HG03342 (cell line): ENCODE results near the gene MARS2.
"Not testable (repeated sequence)": the region's sequence is repeated elsewhere in the genome, so short reads cannot be mapped to it uniquely, and the experiment has no call there.

ENCODE experiments used
- ATAC-seq: cut with Tn5 transposase; IDR thresholded peaks from one replicate; pipeline ENCODE4 v1.9.1; 2021; ENCODE audit warnings: mild to moderate bottlenecking, moderate library complexity; ENCODE audit not compliant: unreplicated experiment

Gene MARS2

GRCh38 chr2:197705121-197705911, at the start of gene MARS2:
Gene MARS2, plus strand, starts transcription at chr2:197705369. Its CDS starts 37 bp downstream, at chr2:197705406.
- ATAC-seq: peak; percentile 87

DNA sequence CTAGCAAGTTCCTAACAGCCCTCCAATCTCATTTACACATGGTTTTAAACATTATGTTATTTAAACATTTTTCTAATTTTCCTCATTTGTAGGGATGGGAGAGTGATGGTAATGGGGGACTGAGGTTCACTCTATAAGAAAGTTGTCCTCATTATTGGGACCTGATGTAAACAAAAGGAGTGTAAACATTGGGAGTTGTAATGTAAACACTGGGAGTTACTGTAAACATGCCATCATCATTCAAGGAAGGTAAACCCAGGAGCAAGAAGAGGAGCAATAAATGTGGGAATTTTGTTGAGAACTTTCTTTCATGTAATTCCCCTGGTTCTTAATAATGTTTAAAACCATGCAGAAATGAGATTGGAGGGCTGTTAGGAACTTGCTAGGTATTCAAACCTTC, 47.6 kb upstream of the MARS2 start:
- no peak for ATAC-seq

DNA sequence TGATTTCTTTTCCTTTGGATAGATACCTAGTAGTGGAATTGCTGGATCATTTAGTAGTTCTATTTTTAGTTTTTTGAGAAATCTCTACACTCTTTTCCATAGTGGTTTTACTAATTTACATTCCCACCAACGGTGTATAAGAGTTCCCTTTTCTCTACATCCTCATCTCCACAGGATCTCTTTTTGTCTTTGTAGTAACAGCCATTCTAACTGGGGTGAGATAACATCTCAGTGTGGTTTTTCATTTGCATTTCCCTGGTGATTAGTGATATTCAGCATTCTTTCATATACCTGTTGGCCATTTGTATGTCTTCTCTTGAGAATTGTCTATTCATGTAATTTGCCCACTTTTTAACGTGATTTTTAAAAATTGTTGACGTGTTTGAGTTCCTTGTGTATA, 43.5 kb upstream of the MARS2 start:
- ATAC-seq: no peak

- ATAC-seq: no peak
These were observed 38.9 kb upstream of the MARS2 start for GRCh38 chr2:197666277-197666676.

GRCh38 chr2:197668296-197668695, 36.9 kb upstream of the MARS2 start:
- ATAC-seq: no peak

DNA sequence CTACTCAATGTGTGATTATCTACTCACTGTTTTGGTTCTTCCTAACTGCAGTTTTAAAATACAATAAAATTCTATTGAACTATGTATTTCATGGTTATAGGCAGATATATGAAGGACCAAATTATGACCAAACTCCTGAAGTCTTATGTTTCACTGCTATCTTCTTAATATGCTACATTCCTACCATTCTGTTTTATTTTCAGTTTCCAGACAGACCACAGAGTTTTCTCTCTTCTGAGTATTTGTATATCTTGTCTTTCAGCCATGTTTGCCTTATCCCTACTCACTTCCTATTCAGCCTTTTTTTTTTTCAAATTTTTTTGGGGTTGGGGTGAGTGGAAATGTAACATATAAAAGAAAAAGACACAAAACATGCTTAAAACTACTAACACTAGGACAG, 36.1 kb upstream of the MARS2 start:
- ATAC-seq: no peak

- no peak for ATAC-seq
These were observed 32.7 kb upstream of the MARS2 start for GRCh38 chr2:197672371-197672893.

GRCh38 chr2:197673106-197673505, 32.1 kb upstream of the MARS2 start:
- no peak for ATAC-seq

DNA sequence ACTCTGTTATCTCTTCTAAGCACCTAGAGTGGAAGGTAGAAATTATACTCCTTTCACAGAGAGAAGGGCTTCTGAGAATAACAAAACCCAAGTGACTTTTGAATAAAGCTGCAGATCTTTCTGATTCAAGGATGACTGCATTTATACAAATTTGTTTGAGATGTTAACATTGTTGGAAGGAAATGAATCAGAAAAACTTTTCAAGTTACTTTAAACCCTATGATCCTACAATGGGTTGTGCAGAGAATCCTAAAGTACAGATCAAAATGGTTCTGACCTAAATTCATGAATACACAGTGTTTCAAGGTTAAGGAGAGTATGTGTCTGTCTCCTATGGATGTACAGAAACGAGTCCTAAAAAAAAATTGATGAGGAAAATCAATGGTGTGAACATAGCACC, 31.6 kb upstream of the MARS2 start:
- ATAC-seq: no peak

GRCh38 chr2:197674060-197674459, 31.1 kb upstream of the MARS2 start:
- no peak for ATAC-seq

GRCh38 chr2:197674591-197674990, 30.6 kb upstream of the MARS2 start:
- ATAC-seq: no peak

GRCh38 chr2:197675246-197675645, 29.9 kb upstream of the MARS2 start, which contains the start of gene RFTN2:
Gene RFTN2, minus strand, starts transcription at chr2:197675587. Its CDS starts 129 bp downstream, at chr2:197675458.
- no peak for ATAC-seq

GRCh38 chr2:197675711-197676188, 29.4 kb upstream of the MARS2 start:
- ATAC-seq: no peak

GRCh38 chr2:197677056-197677455, 28.1 kb upstream of the MARS2 start:
- no peak for ATAC-seq

- ATAC-seq: no peak
These were observed 27.7 kb upstream of the MARS2 start for GRCh38 chr2:197677483-197677882.

- ATAC-seq: not testable (repeated sequence)
These were observed 10.0 kb upstream of the MARS2 start for GRCh38 chr2:197695206-197695605.

DNA sequence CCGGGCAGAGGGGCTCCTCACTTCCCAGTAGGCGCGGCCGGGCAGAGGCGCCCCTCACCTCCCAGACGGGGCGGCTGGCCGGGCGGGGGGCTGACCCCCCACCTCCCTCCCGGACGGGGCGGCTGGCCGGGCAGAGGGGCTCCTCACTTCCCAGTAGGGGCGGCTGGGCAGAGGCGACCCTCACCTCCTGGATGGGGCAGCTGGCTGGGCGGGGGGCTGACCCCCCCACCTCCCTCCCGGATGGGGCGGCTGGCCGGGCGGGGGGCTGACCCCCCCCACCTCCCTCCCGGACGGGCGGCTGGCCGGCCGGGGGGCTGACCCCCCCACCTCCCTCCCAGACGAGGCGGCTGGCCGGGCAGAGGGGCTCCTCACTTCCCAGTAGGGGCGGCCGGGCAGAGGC, 9.2 kb upstream of the MARS2 start:
- ATAC-seq: not testable (repeated sequence)

- ATAC-seq: not testable (repeated sequence)
These were observed 8.6 kb upstream of the MARS2 start for GRCh38 chr2:197696571-197696970.

DNA sequence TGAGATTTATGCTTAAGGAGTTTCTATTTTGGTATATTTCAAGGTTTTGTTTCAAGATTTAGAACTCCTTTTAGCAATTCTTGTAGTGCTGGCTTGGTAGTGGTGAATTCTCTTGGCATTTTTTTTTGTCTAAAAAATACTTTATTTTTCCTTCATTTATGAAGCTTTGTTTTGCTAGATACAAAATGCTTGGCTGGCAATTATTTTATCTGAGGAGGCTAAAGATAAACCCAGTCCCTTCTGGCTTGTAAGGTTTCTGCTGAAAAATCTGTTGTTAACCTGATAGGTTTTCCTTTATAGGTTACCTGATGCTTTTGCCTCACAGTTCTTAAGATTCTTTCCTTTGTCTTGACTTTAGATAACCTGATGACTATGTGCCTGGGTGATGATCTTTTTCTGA, 5.4 kb upstream of the MARS2 start:
- ATAC-seq: not testable (repeated sequence)

DNA sequence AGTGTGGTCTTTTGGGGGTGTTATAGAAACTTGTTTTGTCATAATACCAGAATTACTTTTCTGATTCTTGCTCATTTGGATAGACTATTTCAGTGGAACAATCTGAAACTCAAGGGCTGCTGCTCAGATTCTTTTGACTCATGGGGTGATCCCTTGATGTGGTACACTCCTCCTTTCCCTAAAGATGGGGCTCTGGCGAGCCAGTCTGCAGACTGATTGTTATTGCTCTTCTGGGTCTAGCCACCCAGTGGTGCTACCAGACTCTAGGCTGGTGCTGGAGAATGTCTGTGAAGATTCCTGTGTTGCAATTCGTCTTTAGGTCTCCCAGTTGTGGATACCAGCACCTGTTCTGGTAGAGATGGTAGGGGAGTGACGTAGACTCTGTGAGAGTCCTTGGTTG, 4.2 kb upstream of the MARS2 start:
- ATAC-seq: no peak

GRCh38 chr2:197704434-197705120, 592 bp upstream of the MARS2 start:
- ATAC-seq: peak; percentile 26
